A673 (cell line): Measurements from ENCODE around the gene DPM3. TPM values are rescaled to one million over a fixed set of nuclear protein-coding genes. Genes with fewer than 3 reads are reported as not detected.

ENCODE experiments used
- BruUV-seq: library from RNA; stranded (reverse); fragments of 400-500 nt; replicated peaks from 2 replicates; lab custom pipeline; 2021; lab: Mats Ljungman, UMichigan
- CTCF ChIA-PET: fragments of 300-600 bp; sonication (Branson Sonifier 250); formaldehyde crosslinking; loops from one replicate; lab custom pipeline; 2022; ENCODE audit warnings: antibody characterized with exemption; lab: Charles Lee
- POLR2A ChIA-PET: fragments of 300-600 bp; sonication (Branson Sonifier 250); formaldehyde crosslinking; loops from one replicate; lab custom pipeline; 2022; ENCODE audit warnings: antibody characterized with exemption; ENCODE audit not compliant: low non-redundant PET; lab: Charles Lee
- DNase-seq: peaks from one replicate; pipeline ENCODE4 v3.0.0-alpha.2; 2015; ENCODE audit warnings: low spot score
- H3K27ac ChIP-seq: fragments of 200-600 bp; sonication (generic); 2 replicates; pipeline ENCODE4 v1.5.1; 2016; ENCODE audit warnings: mixed run types, low read depth, mild to moderate bottlenecking, mixed read lengths, antibody characterized with exemption, low read length; ENCODE audit not compliant: poor library complexity, severe bottlenecking
- H3K27me3 ChIP-seq: fragments of 200-600 bp; sonication (generic); replicated peaks from 2 replicates; pipeline ENCODE4 v1.6.1; 2017; ENCODE audit warnings: mixed run types, low read depth, mild to moderate bottlenecking, mixed read lengths, antibody characterized with exemption, low read length; ENCODE audit not compliant: insufficient read depth, poor library complexity
- H3K36me3 ChIP-seq: fragments of 200-600 bp; sonication (generic); 2 replicates; pipeline ENCODE4 v1.6.1; 2016; ENCODE audit warnings: mixed run types, mild to moderate bottlenecking, mixed read lengths, antibody characterized with exemption, low read length; ENCODE audit not compliant: insufficient read depth, poor library complexity, severe bottlenecking
- H3K4me1 ChIP-seq: fragments of 200-600 bp; sonication (generic); 2 replicates; pipeline ENCODE4 v1.6.1; 2017; ENCODE audit warnings: mixed run types, mild to moderate bottlenecking, mixed read lengths, antibody characterized with exemption, low read length; ENCODE audit not compliant: insufficient read depth, poor library complexity, severe bottlenecking
- H3K4me3 ChIP-seq: fragments of 200-600 bp; sonication (generic); 2 replicates; pipeline ENCODE4 v1.5.1; 2016; ENCODE audit warnings: low read depth, mixed run types, mild to moderate bottlenecking, mixed read lengths, low read length; ENCODE audit not compliant: poor library complexity, severe bottlenecking
- H3K9me3 ChIP-seq: fragments of 200-600 bp; sonication (generic); 2 replicates; pipeline ENCODE4 v1.6.1; 2016; ENCODE audit warnings: mixed run types, low read depth, mild to moderate bottlenecking, mixed read lengths, antibody characterized with exemption, low read length; ENCODE audit not compliant: poor library complexity, severe bottlenecking
- CTCF ChIP-seq: fragments of 300-800, 200-600 bp; sonication (generic); conservative IDR thresholded peaks from 2 replicates; pipeline ENCODE4 v1.5.1; 2017; ENCODE audit warnings: low read depth, mild to moderate bottlenecking, antibody characterized with exemption, low read length, moderate library complexity, mixed read lengths
- EZH2 ChIP-seq: fragments of 200-600 bp; sonication (generic); IDR thresholded peaks from 2 replicates; pipeline ENCODE4 v1.6.1; 2017; ENCODE audit warnings: borderline replicate concordance, low read depth, mild to moderate bottlenecking, mixed read lengths, antibody characterized with exemption, low read length; ENCODE audit not compliant: poor library complexity, severe bottlenecking
- intact Hi-C: fragments of 100-400 bp; cut with micrococcal nuclease; formaldehyde crosslinking; loops from one replicate; pipeline ENCODE4 v1.10.0; 2022; ENCODE audit not compliant: unreplicated experiment
- total RNA-seq: library from RNA; stranded (reverse); gene quantifications from 2 replicates; pipeline ENCODE4 v1.2.3, GENCODE V29; 2021

Gene DPM3
- total RNA-seq, 1 experiment from 2014 or later: 34.0 TPM

DNA sequence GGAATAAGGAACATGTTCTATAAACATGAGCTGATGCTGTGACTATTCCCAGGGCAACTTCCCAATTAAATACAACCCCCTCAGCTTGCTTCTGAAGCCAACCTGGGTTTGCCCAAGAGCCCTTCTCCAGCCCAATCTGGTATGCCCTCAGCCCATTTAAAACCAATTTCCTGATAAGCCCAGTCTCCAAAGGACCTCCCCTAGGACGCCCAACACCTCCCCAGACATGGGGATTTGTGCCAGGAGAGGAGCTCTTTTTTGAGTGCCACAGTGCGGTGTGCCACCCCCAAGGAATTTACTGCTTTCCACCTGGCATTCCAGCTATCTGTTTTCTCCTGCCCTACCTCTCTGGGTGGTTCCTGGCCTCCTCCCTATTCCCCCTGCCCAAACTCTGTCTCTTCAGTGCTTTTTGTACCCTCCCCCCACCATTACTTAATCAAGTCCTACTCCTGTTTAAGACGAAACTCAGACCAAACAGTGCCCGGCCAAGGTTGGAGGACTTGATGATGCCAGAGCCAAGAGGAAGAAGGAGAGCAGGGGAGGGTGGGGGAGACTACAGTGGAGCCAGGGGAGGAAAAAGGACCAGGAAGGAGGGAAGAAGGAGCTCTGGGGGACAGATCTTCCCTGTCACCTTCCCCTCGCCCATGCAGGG lies 24.1 kb downstream of the DPM3 start:
- Histone ChIP-seq H3K4me1 (no peaks in the 10 kb centered on the region), H3K27ac (no peak overlapping the region), H3K9me3 (no peaks in the 10 kb centered on the region), H3K27me3 (no peaks in the 10 kb centered on the region), H3K4me3 (no peak overlapping the region), H3K36me3 (no peaks in the 10 kb centered on the region)
- no peak for TF ChIP-seq EZH2
- no peak for TF ChIP-seq CTCF
- intact Hi-C loops: no loop called here
- POLR2A ChIA-PET: no interaction called here
- CTCF ChIA-PET: interaction anchor here (2.7 kb wide), 1 partner anchor 51 kb away, joined by 9 read pairs; no protein-coding TSS in a partner anchor
- no peak for DNase-seq
- BruUV-seq: no TSS peak

- CTCF ChIA-PET: interaction anchor here (0.6 kb wide), 1 partner anchor 158 kb away, joined by 3 read pairs; the partner anchor contains the start of gene PBXIP1
- no peak for TF ChIP-seq EZH2
- TF ChIP-seq CTCF: no peak
- Histone ChIP-seq H3K9me3 (no peaks in the 10 kb centered on the region), H3K27me3 (no peaks in the 10 kb centered on the region), H3K4me1 (no peaks in the 10 kb centered on the region), H3K27ac (no peak overlapping the region), H3K4me3 (no peak overlapping the region), H3K36me3 (no peaks in the 10 kb centered on the region)
- POLR2A ChIA-PET: no interaction called here
- DNase-seq: no peak
- no TSS peak for BruUV-seq
- intact Hi-C loops: no loop called here
Observed at GRCh38 chr1:155113450-155113980, 26.8 kb downstream of the DPM3 start.

DNA sequence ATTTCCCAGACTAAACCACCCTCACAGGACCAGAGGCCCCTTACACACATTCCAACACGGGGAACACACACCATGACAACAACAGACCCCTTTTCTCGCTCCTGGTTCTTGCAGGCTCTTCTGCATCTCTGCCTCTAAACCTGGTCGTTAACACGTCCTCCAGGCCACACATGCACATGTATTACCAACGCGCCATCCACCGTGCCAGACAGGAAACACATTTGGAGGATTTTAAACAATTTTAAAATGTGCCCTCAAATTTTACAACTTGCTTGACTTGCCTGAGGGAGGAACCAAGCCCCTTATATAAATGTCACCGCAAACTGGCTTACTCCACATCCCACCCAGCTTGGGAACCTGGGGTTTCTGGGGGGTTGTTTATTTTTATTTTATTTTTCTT lies 29.5 kb downstream of the DPM3 start:
- no peaks in the 10 kb centered on the region for H3K36me3 ChIP-seq
- BruUV-seq: no TSS peak
- H3K27me3 ChIP-seq: no peaks in the 10 kb centered on the region
- no peak overlapping the region for H3K27ac ChIP-seq
- no peaks in the 10 kb centered on the region for H3K4me1 ChIP-seq
- no peak overlapping the region for H3K4me3 ChIP-seq
- DNase-seq: no peak
- POLR2A ChIA-PET: no interaction called here
- H3K9me3 ChIP-seq: no peaks in the 10 kb centered on the region
- intact Hi-C loops: no loop called here
- CTCF ChIA-PET: no interaction called here
- TF ChIP-seq EZH2 (no peak), CTCF (no peak)
